Right kidney (tissue), 1 donor: ENCODE results near the gene PBX2.
A peak's percentile ranks its signal among the peaks of the same experiment; 100 is the strongest.
"Not testable (repeated sequence)": the region's sequence is repeated elsewhere in the genome, so short reads cannot be mapped to it uniquely, and the experiment has no call there.

Experiments used
- DNase-seq: peaks from one replicate; pipeline ENCODE4 v3.0.0-alpha.2; 2016

Gene PBX2

GRCh38 chr6:32187725-32188380 lies 2.1 kb downstream of the PBX2 start:
- DNase-seq = not testable (repeated sequence)

GRCh38 chr6:32187009-32187709 lies 2.8 kb downstream of the PBX2 start:
- no peak for DNase-seq

DNA sequence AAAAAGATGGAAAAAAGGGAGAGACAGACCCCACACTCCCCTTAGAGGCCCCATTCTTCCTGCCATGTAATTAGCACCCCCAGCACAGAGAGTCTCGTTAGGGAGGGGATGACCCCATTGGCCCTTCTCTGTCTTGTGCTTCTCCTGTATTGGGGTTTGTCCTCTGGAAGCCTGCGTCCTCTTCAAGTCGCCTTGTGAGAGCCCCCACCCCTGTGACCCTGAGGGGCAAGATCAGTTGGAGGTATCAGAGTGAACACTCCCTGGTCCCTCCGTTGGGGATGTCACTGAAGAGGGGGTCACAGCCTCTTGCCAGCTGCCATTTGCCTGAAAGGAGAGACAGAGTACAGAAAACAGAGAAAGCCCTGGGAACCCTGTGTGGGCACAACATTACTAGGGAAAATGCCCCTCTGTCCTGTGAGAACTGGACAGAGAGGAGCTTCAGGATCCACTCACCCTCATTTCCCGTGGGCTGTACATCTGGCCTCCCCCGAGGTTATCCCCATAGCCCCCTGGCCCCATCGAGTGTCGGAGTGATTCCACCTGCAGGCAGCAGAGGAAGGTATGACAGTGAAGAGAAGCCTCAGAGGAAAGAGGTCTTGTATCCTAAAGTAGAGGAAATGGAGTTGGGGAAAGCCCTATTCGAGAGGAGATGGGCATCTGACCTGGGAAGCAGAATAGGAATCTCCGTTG lies 3.7 kb downstream of the PBX2 start:
- not testable (repeated sequence) for DNase-seq

GRCh38 chr6:32185681-32186131 lies 4.3 kb downstream of the PBX2 start:
- DNase-seq = not testable (repeated sequence)

DNA sequence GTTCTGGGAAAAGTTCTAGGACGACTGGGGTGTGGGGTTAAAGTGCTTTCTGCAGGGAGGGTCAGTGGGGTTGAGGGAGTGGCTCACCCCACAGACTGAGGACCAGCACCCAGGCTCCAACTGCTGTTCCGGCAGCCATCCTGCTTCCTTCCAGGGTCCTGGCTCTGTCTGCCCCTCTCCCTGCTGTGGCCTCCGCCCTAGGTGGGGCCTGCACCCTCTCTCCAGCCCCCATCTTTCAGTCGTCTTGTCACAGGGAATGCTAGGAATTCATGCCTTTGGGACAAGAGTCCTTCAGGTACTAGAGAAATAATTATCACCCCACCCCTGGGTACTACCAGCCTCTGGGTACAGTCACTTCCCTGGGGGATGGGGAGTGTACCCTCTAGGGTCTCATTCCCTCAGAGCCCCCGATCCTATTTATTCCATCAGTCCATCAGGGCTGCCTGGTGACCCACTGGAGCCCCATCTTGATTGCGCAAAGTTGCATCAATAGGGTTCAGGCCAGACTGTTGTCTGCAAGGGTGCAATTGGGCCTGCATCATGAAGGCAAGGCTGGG lies 5.8 kb downstream of the PBX2 start, which contains the start of gene AGER:
Gene AGER (minus strand): TSS at position 170 of the 557 bp plus-strand sequence. CDS start 31 bp downstream, at position 139.
- DNase-seq = no peak

DNA sequence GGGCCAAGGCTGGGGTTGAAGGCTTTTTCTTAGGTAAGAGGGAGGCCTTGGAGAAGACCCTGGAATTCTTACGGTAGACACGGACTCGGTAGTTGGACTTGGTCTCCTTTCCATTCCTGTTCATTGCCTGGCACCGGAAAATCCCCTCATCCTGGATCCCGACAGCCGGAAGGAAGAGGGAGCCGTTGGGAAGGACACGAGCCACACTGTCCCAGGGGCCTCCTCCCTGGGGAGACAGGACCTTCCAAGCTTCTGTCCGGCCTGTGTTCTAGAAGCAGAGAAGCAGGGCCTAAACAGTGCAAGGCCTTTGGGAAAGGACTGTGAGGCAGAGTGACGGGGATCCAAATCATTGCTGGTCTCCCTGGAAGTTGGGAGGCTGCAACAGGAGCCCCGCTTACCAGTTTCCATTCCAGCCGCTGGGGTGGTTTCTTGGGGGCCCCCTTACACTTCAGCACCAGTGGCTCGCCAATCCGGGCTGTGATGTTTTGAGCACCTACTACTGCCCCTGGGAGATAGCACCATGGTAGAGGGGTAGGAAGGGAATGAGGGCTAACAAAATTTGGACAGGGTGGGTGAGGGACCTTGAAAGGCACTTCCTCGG lies 6.4 kb downstream of the PBX2 start:
- DNase-seq = no peak

GRCh38 chr6:32183030-32183429 lies 7.0 kb downstream of the PBX2 start:
- DNase-seq = no peak

- no peak for DNase-seq
Measured at GRCh38 chr6:32182555-32182981, 7.4 kb downstream of the PBX2 start.

DNA sequence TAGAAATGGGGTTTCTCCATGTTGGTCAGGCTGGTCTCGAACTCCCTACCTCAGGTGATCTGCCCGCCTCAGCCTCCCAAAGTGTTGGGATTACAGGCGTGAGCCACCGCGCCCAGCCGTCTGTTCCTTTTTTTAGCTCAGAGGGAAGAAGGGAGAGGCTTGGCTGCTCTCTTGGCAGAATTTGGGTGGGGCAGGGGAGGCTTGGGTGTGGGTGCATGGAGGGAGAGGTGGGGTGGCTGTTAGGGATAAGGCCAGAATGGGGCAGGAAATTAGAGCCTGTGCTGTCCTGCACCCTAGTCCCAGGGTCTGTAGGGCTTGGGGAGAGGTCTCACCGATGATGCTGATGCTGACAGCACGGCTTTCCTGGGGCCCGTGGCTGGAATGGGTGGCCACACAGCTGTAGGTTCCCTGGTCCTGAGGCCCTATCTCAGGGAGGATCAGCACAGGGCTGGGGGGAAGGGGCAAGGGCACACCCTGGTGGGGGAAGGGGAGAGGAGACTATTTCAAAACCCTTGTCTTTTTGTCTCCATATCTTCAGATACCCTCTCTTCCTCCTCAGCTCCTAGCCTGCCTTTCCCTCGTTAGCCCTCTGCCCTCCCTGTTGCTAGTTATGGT lies 8.0 kb downstream of the PBX2 start:
- no peak for DNase-seq

GRCh38 chr6:32181148-32181702 lies 8.8 kb downstream of the PBX2 start:
- no peak for DNase-seq

DNA sequence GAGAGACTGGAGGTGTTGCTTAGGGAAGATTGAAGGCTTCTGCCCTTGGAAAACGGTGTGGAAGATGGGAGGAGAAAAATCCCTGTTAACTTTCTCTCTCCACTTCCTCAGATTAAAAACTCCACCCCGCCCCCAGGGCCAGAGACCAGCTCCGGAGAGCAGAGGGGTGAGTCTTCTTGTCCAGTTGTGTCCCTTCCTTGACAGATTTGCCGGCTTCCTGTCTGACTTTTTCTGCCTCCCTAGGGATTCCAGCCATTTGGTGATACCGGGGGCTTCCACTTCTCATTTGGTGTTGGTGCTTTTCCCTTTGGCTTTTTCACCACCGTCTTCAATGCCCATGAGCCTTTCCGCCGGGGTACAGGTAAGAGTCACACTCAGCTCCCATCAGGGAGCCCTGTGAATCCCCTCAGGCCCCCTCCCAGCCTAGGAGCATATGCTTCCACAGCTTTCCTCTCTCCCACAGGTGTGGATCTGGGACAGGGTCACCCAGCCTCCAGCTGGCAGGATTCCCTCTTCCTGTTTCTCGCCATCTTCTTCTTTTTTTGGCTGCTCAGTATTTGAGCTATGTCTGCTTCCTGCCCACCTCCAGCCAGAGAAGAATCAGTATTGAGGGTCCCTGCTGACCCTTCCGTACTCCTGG lies 10.1 kb downstream of the PBX2 start:
- DNase-seq = no peak

GRCh38 chr6:32178547-32179440 lies 11.2 kb downstream of the PBX2 start:
- DNase-seq = peak; percentile 67

DNA sequence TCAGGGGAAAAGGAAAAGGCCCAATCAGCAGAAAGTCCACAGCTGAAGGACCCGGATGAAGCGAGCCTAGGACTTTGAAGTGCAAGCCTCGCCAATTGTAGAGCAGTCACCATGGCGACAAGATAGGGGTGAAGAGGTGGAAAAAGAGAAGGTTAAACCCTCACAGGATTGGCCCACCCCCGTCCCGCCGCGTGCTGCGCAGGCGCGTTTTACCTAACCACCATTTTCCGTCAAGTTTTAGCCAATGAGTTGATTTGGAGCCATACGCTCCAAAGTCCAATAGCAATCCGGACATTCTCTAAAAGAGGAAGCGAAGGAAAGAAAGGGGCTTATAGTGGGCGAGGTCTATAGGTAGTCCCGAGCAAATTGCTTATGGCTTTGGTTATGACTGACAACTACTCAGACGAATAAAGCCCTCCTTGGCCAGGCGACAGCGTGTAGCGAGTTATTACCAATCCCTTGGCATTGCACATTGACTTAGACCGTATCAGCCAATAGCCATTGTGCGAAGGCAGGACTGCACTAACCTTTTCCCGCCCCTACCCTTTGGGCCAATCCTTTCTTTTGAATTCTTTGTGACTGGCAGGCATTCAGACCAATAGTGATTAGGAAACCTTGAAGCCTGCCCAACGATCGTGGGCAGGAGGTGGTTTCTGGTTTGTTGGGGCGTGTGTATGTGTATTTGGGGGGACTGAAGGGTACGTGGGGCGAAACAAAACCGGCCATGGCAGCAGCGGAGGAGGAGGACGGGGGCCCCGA lies 12.0 kb downstream of the PBX2 start, which contains the start of gene RNF5:
Gene RNF5 (plus strand): TSS at position 618 of the 759 bp plus-strand sequence. CDS start 107 bp downstream, at position 725.
- DNase-seq = no peak

GRCh38 chr6:32177183-32177787 lies 12.7 kb downstream of the PBX2 start:
- peak; percentile 90 for DNase-seq

DNA sequence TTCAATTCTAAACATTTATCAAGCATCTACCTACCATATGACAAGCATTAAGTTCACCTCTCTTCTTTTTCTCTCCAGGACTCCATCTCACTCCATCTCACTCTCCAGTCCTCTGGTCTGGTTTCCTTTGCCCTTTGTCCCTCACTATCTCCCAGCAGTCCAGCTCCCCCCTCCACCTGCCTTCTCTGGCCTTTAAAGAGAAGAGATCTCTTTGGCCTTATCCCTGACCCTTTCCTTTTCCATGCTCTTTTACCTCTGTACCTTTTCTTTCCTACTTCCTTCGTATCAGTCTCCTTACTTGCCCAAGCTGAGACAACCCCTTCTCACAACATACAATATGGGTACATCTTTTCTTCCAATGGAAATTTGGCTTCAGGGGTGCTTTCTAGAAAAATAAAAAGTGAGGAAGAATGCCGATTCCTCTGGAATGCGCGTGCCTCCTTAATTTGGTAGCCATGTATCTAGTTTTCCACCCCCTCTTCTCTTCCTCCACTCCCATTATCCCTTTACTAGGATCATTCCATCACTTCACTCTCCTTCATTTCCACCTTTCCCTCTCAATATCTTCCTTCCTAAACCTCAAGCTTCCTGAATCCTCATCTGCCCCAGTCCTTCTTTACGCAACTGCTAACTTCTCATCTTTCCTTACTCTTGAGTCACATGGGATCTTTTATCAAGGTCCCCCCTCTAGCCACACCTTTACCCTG lies 13.4 kb downstream of the PBX2 start:
- DNase-seq = peak; percentile 40

DNA sequence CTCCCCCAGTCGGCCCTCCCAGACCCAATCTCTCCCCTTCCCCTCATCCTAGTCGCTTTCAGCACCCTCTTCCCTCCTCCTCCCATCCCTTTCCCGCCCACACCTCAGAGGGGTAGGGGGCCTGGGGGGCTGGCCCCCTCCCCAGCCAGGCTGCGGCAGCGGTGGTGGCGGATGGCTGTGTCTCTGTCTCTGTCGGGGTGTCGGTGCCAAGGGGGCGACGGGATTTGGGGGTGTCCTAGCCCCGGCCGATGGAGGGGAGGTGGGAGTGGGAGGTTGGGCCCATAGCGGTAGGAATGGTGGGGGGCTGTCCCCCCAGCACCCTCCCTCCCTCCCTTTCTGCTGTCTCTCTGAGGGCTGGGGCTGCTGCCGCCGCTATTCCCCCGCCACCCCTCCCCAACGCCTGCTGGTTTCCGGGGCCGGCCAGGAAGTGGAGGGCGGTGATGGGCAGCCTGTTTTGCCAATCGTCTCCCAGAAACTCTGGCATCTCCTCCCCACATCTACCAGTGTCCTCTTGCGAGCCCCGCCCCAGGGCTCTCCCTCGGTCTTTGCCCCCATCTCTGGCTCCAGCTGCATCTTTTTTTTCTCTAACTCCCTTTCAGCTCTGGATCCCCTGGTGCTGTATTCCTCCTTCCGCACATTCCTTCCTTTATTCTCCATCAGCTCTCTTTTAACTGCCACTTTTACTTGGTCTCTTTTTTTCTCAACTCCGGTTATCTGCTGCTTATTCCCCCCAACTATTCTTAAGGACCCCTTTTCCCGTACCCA lies 14.1 kb downstream of the PBX2 start, which contains the start of gene AGPAT1:
Gene AGPAT1 (minus strand): TSS at position 374 of the 765 bp plus-strand sequence. CDS start 4,588 bp downstream, outside the sequence.
- peak; percentile 77 for DNase-seq

- no peak for DNase-seq
Measured at GRCh38 chr6:32175322-32175710, 14.7 kb downstream of the PBX2 start.
